PC-3 (cell line): Measurements from ENCODE around the gene ZNF860. TPM values are rescaled to one million over a fixed set of nuclear protein-coding genes. Genes with fewer than 3 reads are reported as not detected.
A peak's percentile ranks its signal among the peaks of the same experiment; 100 is the strongest.

Experiments used
- ATAC-seq: fragments of 200-7000 bp; cut with Tn5 transposase; 2 replicates; pipeline ENCODE4 v1.9.1; 2020; ENCODE audit warnings: mild to moderate bottlenecking, moderate library complexity
- BruUV-seq: library from RNA; stranded (reverse); fragments of 400-500 nt; replicated peaks from 2 replicates; lab custom pipeline; 2021; lab: Mats Ljungman, UMichigan
- CTCF ChIA-PET: fragments of 300-600 bp; sonication (Branson Sonifier 250); formaldehyde crosslinking; loops from one replicate; lab custom pipeline; 2022; ENCODE audit warnings: antibody characterized with exemption; lab: Charles Lee
- POLR2A ChIA-PET: fragments of 300-600 bp; sonication (Branson Sonifier 250); formaldehyde crosslinking; loops from one replicate; lab custom pipeline; 2022; ENCODE audit warnings: antibody characterized with exemption; ENCODE audit not compliant: unreplicated experiment; lab: Charles Lee
- DNase-seq: peaks from one replicate; pipeline ENCODE4 v3.0.0-alpha.2; 2015
- H2AFZ ChIP-seq: fragments of 300-600 bp; sonication (generic); 2 replicates; pipeline ENCODE4 v1.6.0; 2016; ENCODE audit warnings: antibody characterized with exemption, low read length
- H3F3A ChIP-seq: fragments of 300-600 bp; sonication (generic); one replicate; pipeline ENCODE4 v1.6.0; 2017; ENCODE audit warnings: antibody characterized with exemption, low read length, control low read depth, mild to moderate bottlenecking; ENCODE audit not compliant: unreplicated experiment
- H3K27ac ChIP-seq: fragments of 300-600 bp; sonication (generic); 2 replicates; pipeline ENCODE4 v1.5.1; 2016; ENCODE audit warnings: mild to moderate bottlenecking, low read length
- H3K27me3 ChIP-seq: fragments of 300-600 bp; sonication (generic); 2 replicates; pipeline ENCODE4 v1.6.1; 2016; ENCODE audit warnings: low read length, mixed read lengths
- H3K36me3 ChIP-seq: fragments of 300-600 bp; sonication (generic); 2 replicates; pipeline ENCODE4 v1.6.1; 2016; ENCODE audit warnings: low read depth, mixed run types, low read length, mixed read lengths
- H3K4me1 ChIP-seq: fragments of 300-600 bp; sonication (generic); 2 replicates; pipeline ENCODE4 v1.5.1; 2016; ENCODE audit warnings: low read length; ENCODE audit not compliant: insufficient read depth
- H3K4me2 ChIP-seq: fragments of 300-600 bp; sonication (generic); 2 replicates; pipeline ENCODE4 v1.6.0; 2016; ENCODE audit warnings: low read length
- H3K4me3 ChIP-seq: fragments of 300-600 bp; sonication (generic); 2 replicates; pipeline ENCODE4 v1.5.1; 2016; ENCODE audit warnings: mild to moderate bottlenecking, low read length, mixed read lengths
- H3K79me2 ChIP-seq: fragments of 300-600 bp; sonication (generic); 2 replicates; pipeline ENCODE4 v1.6.1; 2017; ENCODE audit warnings: low read length, mixed read lengths
- H3K9ac ChIP-seq: fragments of 300-600 bp; sonication (generic); 2 replicates; pipeline ENCODE4 v1.6.0; 2016; ENCODE audit warnings: mild to moderate bottlenecking, low read length
- H3K9me2 ChIP-seq: fragments of 300-600 bp; sonication (generic); replicated peaks from 2 replicates; pipeline ENCODE4 v1.6.1; 2016; ENCODE audit warnings: mixed run types, low read length, mixed read lengths
- H3K9me3 ChIP-seq: fragments of 300-600 bp; sonication (generic); 2 replicates; pipeline ENCODE4 v1.6.1; 2016; ENCODE audit warnings: low read length, mixed read lengths
- H4K20me1 ChIP-seq: fragments of 300-600 bp; sonication (generic); 2 replicates; pipeline ENCODE4 v1.6.1; 2016; ENCODE audit warnings: low read length, mixed read lengths
- EZH2 ChIP-seq: fragments of 300-600 bp; sonication (generic); IDR thresholded peaks from one replicate; pipeline ENCODE4 v1.6.1; 2017; ENCODE audit warnings: antibody characterized with exemption, mild to moderate bottlenecking, low read length; ENCODE audit not compliant: unreplicated experiment
- EZH2phosphoT487 ChIP-seq: fragments of 300-600 bp; sonication (generic); IDR thresholded peaks from 2 replicates; pipeline ENCODE4 v1.6.1; 2018; ENCODE audit warnings: mild to moderate bottlenecking, antibody characterized with exemption, low read length, borderline replicate concordance
- intact Hi-C: fragments of 100-400 bp; cut with micrococcal nuclease; formaldehyde crosslinking; loops from 2 replicates; pipeline ENCODE4 v1.9.0; 2023
- total RNA-seq: library from RNA; depleted of rRNA; stranded (reverse); fragments of >200 nt; gene quantifications from 2 replicates; pipeline ENCODE4 v1.2.3, GENCODE V29; 2014
- TF ChIP-seq, protein P1 (sequence below): fragments of 300-600 bp; sonication (generic); conservative IDR thresholded peaks from 2 replicates; pipeline ENCODE4 v1.5.1; 2017; ENCODE audit warnings: antibody characterized with exemption, low read depth, mild to moderate bottlenecking, low read length

The ZNF860 gene
- total RNA-seq, 1 experiment from 2014 or later: 10.5 TPM

DNA sequence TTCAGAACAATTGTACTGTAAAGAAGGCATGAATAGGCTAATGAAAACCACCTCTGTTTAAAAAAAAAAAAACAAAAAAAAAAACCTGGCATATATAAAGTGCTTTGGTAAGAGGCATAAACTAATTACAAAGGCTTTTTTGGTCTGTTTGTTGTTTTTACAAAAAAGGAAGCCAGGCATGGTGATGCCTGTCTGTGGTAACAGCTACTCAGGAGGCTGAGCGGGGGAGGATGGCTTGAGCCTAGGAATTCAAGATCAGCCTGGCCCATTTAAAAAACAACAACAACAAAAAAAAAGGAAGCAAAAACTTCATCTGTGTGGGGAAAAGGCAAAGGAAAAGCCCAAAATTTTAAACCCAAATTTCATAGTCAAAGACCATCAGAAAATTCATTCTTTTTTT is 47.5 kb upstream of the ZNF860 start:
- H3K36me3 ChIP-seq: no peaks in the 10 kb centered on the region
- CTCF ChIA-PET: no interaction called here
- DNase-seq: no peak

GRCh38 chr3:31934866-31935265 is 46.7 kb upstream of the ZNF860 start:
- Histone ChIP-seq H2AFZ (no peak overlapping the region), H3K79me2 (peaks cover 37% of the 10 kb centered on the region), H3K9ac (no peak overlapping the region), H3K9me2 (no peaks in the 10 kb centered on the region), H3K27ac (no peak overlapping the region), H3F3A (no peaks in the 10 kb centered on the region), H3K27me3 (no peaks in the 10 kb centered on the region), H3K4me2 (peak overlapping the region; percentile 42), H3K4me1 (peaks cover 22% of the 10 kb centered on the region), H3K36me3 (no peaks in the 10 kb centered on the region), H4K20me1 (0 out of 2 replicates have a peak, but pooled peaks cover 10% of the 10 kb centered on the region), H3K9me3 (no peaks in the 10 kb centered on the region), H3K4me3 (no peak overlapping the region)
- BruUV-seq: no TSS peak
- ChIA-PET CTCF (no interaction called here), POLR2A (no interaction called here)
- ATAC-seq: peak; percentile 32; the same call in 1 of the 2 replicates
- DNase-seq: peak; percentile 72
- intact Hi-C loops: no loop called here
- TF ChIP-seq EZH2: no peak

More for the DNA sequence above, 47.5 kb upstream of the ZNF860 start:
- Histone ChIP-seq H3K9ac (no peak overlapping the region), H2AFZ (no peak overlapping the region), H3K4me1 (peaks cover 17% of the 10 kb centered on the region), H3K27me3 (no peaks in the 10 kb centered on the region), H3K79me2 (peaks cover 31% of the 10 kb centered on the region), H3K4me3 (no peak overlapping the region), H3K4me2 (no peak overlapping the region), H3K9me3 (no peaks in the 10 kb centered on the region), H4K20me1 (0 out of 2 replicates have a peak, but pooled peaks cover 10% of the 10 kb centered on the region), H3K27ac (no peak overlapping the region), H3K9me2 (no peaks in the 10 kb centered on the region), H3F3A (no peaks in the 10 kb centered on the region)
- POLR2A ChIA-PET: no interaction called here
- no TSS peak for BruUV-seq
- intact Hi-C loops: no loop called here
- no peak for ATAC-seq
- TF ChIP-seq EZH2 (no peak), EZH2phosphoT487 (no peak)
- TF ChIP-seq, protein P1, sequence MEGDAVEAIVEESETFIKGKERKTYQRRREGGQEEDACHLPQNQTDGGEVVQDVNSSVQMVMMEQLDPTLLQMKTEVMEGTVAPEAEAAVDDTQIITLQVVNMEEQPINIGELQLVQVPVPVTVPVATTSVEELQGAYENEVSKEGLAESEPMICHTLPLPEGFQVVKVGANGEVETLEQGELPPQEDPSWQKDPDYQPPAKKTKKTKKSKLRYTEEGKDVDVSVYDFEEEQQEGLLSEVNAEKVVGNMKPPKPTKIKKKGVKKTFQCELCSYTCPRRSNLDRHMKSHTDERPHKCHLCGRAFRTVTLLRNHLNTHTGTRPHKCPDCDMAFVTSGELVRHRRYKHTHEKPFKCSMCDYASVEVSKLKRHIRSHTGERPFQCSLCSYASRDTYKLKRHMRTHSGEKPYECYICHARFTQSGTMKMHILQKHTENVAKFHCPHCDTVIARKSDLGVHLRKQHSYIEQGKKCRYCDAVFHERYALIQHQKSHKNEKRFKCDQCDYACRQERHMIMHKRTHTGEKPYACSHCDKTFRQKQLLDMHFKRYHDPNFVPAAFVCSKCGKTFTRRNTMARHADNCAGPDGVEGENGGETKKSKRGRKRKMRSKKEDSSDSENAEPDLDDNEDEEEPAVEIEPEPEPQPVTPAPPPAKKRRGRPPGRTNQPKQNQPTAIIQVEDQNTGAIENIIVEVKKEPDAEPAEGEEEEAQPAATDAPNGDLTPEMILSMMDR: no peak

DNA sequence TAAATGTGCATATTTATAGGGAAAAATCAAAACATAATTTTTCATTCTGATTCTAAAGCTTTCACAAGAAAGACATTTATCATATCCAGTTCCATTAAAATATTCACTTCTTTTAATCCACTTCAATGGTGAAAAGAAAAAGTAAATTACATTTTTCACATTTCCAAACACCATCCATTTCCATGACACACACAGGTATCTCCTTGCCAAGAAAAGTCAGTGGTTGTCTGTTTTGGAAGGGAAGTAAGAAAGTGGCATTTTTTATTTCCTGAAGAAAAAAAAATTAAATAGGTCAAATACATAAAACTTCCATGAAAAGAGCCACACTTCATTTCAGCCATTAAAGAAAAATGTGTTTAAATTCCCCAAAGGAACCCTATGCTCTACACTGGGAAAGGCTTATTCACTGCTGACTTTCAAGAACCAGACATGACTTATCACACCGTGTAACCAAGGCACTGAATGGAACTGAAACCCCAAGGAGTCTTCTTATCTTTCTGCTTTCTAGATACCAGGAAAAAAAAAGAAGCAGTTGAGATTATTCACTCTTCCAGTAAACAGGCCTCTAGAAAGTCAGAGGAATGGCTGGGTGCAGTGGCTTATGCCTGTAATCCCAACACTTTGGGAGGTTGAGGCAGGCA is 45.0 kb upstream of the ZNF860 start:
- H3K4me3 ChIP-seq: no peak overlapping the region
- no peaks in the 10 kb centered on the region for H3K9me3 ChIP-seq
- H3K4me1 ChIP-seq: peaks cover 22% of the 10 kb centered on the region
- H3K4me2 ChIP-seq: no peak overlapping the region
- BruUV-seq: no TSS peak
- no peak overlapping the region for H3K9ac ChIP-seq
- ATAC-seq: no peak
- H3K36me3 ChIP-seq: no peaks in the 10 kb centered on the region
- peaks cover 46% of the 10 kb centered on the region for H3K79me2 ChIP-seq
- no peak overlapping the region for H2AFZ ChIP-seq
- H3K9me2 ChIP-seq: no peaks in the 10 kb centered on the region
- no peaks in the 10 kb centered on the region for H3F3A ChIP-seq
- H3K27me3 ChIP-seq: no peaks in the 10 kb centered on the region
- intact Hi-C loops: no loop called here
- ChIA-PET POLR2A (no interaction called here), CTCF (no interaction called here)
- DNase-seq: no peak
- no peak overlapping the region for H3K27ac ChIP-seq
- no peak for TF ChIP-seq EZH2phosphoT487
- TF ChIP-seq EZH2: no peak
- TF ChIP-seq, protein P1: no peak
- H4K20me1 ChIP-seq: 0 out of 2 replicates have a peak, but pooled peaks cover 10% of the 10 kb centered on the region
